COR-L47 (cell line): ENCODE results near the gene RGS10.
"Not testable (repeated sequence)": the region's sequence is repeated elsewhere in the genome, so short reads cannot be mapped to it uniquely, and the experiment has no call there.

Experiments
- DNase-seq: peaks from one replicate; lab custom pipeline; 2025; lab: John Stamatoyannopoulos, UW

The RGS10 gene

DNA sequence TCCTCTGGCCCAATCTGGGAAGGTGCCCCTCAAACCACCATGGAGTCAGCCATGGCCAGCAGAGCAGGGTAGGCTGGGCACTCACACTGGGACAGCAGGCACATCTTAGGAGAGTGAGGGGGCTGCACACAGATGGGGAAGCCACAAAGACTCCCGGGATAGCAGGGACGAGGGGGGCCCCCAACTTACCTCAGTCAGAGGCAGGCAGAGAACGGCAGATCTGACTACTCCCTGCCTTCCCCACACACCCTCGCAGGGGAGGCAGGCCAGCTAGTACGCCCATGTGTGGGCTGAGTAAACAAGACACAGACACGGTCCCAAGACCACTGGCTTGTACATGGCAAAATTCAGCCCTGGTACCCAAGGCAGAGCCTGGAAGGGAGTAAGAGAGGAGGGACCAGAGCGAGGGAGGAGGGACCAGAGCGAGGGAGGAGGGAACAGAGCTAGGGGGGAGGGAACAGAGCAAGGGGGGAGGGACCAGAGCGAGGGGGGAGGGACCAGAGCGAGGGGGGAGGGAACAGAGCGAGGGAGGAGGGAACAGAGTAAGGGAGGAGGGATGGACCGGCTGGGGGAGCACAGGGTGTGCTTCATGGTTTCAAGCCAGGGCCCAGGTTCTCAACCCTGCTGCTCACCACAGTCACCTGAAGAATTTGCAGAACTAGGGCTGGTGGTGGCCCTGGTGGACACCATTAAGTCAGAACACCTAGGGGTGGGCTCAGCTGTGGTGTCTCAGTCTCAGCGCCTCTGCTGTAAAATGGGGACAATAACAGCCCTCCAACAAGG lies 73.8 kb downstream of the RGS10 start:
- DNase-seq = no peak

DNA sequence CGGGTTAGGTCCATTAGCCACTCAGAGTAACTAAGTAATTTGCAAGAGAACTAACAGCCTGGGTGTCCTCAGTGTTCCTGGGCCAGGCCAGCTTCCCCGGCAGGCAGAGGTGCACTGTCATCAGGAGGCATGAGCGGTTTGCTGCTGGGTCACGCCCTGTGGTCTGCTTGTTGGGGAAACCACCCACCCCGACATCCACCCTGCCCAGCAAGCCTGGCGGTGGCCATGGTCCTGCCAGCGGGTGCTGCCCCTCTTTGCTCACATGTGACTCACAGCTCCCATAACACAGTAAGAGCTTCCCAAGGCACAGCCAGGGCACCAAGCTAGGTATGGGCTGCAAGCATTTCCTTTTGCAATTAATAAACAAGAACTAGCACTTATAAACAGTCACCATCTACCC lies 75.9 kb downstream of the RGS10 start:
- no peak for DNase-seq

DNA sequence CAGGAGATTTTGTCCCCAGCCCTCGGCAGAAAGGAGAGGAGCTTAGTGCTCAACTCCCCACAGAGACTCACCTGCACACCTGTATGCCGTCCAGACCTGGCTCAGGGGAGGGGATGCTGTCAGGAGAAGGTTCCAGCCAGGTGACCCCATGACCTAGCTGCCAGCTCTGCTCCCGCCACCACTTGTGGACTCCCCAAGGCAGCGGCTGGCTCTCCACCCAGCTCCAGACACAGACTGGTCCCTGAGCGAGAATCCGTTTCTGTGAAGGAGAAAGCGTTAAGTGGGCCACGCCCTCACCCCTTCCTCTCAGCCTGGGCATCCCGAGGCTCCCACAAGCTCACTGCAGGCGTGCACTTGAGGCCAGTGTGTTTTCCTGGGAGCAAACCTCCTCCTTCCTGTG lies 76.4 kb downstream of the RGS10 start:
- no peak for DNase-seq

DNA sequence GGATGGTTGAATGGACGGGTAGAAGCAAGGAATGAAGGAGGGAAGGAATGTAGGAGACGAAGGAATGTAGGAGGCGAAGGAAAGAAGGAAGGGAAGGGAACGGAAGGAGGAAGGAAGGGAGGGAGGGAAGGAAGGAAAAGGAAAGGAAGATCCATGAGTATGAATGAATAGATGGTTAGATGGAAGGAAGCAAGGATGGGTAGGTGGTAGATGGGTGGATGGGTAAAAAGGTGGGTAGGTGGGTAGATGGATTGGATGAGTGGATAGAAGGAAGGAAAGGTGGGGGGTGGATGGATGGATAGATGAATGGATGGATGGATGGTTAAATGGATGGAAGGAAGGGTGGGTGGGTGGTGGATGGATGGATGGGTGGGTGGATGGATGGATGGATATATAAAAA lies 77.4 kb downstream of the RGS10 start:
- DNase-seq = no peak

DNA sequence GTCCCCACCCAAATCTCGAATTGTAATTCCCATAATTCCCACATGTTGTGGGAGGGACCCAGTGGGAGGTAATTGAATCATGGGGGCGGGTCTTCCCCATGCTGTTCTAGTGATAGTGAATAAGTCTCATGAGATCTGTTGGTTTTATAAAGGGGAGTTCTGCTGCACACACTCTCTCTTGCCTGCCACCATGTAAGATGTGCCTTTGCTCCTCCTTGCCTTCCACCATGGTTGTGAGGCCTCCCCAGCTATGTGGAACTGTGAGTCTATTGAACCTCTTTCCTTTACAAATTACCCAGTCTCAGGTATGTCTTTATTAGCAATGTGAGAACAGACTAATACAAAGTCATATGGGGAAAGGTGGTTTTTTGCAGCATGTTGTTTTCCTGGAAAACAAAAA lies 79.3 kb downstream of the RGS10 start:
- DNase-seq = not testable (repeated sequence)

DNA sequence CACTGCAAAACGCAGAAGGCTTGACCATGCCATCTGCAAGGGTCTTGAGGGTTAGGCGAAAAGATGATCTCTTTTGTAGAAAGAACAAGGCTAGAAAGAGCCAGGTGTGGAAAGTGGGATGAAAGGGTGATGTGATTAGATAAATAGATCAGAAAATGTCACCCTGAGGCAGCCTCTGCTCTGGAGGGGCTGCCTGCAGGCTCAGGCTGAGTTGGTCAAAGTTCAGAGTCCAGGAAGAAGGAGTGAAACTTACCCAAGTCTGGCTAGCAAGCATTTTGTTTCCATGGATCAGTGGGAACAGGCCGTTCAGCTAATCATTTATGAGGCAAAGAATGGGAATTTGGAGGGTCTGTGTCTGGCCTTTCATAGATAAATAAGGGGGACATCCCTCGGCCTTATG lies 79.7 kb downstream of the RGS10 start:
- no peak for DNase-seq

DNA sequence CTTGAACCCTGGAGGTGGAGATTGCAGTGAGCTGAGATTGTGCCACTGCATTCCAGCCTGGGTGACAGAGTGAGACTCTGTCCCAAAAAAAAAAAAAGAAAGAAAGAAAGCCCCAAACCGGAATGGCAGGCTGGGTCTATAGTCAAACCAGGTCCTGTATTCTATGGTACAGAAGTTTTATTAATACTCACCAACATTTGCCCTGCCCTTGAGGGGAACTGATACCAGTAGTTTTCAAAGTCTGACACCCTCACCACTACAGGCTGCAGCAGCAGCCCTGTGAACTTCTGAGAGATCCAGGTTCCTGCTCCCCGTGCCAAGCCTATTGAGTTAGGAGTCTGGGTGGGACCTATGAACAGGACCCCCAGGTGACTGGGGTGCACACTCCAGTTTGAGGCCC lies 80.6 kb downstream of the RGS10 start:
- DNase-seq = no peak

DNA sequence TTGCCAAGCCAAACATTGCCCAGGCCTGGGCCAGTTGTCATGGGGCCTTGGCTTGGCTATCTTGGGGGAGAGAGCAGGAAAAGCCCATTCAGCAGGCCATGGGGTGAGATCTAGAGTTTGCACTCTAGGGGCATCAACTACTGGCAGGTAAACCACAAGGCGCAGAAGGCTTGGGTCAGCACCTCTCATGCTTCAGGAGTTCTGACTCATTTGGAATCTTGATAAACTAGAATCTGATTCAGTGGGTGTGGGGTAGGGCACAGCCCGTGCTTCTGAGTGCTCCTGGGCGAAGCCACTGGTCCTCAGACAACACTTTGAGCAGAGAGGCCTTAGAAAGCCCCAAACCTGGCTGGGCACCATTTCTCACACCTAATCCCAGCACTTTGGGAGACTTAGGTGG lies 81.1 kb downstream of the RGS10 start:
- no peak for DNase-seq

DNA sequence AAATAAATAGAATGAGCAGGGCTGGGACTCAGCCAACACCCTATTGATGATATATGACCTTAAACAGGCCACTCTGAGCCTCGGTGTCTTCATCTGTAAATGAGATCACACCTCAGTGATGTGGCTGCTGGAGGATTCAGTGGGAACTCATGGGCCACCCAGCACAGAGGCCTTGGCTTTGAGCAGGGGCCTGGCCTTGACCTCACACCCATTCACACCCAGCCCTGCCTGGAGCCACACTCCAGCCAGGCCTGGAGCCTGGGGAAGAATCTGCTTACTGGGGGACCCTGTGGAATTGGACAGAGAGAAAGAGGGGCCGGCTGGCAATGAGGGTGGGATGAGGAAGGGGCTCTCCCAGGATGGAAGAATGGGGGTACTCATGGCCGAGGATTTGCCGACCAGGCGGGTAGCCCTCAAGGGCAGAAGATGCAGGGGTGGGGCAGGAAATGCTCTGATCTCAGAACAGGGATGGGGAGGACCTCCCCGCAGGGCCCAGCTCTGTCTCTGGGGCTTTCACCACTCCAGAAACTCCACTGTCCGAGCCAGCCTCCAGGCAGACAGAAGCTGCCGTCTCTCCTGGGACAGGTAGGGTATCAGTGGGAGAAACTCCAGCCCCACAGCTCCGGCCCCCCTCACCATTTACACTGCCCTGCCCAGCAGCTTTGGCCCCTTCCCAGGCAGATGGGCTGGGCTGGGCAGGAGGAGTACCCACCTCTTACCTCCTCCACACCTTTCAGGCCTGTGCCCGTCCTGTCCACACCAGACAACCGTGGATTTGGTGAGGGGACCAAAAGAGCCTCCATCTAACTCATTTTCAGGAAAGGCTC lies 81.9 kb downstream of the RGS10 start:
- DNase-seq = no peak

DNA sequence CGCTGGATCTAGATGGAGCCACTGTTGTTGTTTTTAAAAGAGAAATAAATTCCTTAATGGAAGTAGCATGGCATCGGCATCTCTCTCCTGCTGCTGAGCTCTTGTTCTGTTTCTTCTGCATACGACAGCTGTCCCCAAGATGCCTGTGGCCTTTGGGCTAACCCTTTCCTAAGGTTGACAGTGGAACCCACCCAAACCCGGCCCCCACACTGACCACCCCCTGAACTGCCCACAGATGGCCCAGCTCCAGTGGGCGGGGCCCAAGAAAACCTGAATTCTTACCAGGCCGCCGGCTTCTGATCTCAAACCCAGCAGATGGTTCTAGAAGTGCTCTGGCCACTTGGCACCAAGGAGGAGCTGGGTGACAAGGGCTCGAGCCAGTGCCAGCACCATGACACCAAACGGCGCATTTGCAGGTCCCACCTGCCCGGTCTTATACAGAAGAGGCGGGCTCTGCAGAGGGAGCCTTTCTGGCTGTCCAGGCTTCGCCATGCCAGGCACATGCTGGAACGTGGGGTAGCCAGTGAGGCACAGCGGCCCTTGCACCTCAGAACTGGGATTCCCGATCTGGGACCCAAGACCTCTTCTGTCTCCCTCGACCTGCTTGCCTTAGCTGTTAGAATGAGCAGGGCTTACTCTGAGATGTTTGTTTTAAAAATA lies 82.7 kb downstream of the RGS10 start:
- no peak for DNase-seq

DNA sequence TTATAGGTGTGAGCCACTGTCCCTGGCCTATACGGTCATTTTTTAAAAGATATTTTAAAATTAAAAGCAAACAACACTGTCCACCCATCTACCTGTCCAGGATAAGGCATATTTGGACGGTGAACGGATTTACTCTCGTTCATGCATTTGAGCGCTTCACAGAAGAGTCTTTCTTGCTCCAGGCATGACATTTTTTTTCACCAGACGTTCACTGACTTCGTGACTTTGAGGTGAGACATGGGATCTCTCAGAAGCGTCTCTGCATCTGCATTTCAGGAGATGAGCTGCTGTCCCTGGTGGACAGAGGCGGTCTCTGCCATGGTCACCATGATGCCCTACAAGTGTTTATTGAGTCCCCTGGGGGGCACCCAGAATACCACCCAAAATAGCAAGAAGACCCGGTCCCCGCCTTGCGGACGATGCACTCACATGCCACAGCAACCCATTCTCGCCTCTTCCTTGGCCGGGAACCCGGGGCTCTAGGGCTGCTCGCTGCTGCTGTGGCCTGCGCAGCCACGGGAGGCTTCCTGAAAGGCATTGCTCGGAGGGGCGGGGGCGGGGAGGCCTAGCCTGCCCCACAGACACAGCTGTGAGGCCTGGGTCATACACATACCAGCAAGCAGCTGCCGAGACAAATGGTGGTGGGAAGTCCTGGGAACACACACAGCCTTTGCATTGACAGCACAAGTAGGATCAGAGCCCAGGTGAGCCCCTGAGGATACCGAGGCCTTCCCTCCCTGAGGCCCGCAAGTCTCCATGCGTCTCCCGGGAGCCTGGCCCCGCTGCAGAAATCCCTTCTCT lies 84.4 kb downstream of the RGS10 start:
- no peak for DNase-seq

DNA sequence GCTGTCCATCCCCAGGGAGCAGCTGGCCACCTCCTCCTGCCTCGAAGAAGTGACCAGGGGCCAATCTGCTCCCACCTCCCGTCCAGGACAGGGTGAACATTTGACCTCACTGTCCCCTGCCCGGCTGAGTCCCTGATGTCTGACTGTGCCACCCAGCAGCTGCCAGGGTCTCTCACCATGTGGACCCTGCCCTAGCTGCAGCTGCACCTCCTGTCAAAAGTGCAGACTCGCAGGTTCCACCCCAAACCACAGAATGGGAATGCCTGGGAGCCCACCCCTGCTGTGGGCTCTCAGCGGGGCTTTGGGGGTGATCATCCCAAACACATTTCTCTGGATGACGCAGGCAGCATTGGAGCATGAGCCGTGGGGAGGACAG lies 86.1 kb downstream of the RGS10 start:
- no peak for DNase-seq

DNA sequence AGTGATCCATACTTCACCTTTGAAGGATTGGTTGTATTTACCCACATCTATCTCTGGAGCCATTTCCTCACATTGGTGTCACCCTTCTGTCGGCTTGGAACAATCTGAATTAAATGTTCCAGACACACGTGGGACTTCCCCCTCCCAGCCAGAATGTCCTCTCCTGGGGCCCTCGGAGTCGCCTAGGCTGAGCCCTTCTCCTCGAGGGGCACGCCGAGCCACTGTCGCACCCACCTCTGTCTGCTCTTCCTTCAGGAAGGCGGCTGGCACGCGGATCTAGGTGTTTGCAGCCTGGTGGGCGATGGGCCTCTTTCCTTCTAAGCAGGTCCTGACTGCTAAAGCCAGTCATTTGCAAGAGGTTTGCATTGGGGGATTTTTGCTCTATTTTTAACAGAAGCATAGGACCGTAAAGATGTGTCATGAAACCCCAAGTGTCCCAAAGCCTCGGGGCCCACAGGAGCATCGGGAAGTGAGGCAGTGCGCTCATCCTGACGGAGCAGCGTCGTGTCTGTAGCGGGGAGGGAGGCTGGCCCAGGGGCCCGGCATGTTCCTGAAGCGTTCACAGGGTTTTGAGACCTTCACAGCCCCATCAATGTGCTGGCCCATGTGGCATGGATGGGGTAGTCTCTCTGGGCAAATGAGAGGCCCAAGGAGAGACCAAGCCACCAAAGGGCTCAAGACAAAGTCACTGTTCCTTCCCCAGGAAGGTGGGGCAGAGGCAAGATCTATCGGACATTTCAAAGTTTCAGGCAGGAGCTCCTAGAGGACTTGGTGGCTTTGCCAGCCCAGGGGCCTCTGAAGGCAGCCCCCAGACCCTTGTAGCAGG lies 86.7 kb downstream of the RGS10 start:
- DNase-seq = no peak

DNA sequence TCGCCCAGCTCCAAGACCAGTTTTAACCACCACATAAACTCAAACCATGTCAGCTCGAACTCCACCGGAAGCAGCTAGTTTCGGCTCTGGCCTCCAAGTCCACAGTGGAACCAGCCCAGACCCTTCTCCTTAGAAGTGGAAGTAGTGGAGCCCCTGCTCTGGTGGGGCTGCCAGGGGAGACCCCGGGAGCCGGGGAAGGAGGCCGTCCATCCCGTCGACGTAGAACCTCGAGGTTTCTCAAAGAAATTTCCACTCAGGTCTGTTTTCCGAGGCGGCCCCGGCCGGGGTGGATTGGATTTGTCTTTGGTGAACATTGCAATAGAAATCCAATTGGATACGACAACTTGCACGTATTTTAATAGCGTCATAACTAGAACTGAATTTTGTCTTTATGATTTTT lies 87.5 kb downstream of the RGS10 start:
- DNase-seq = no peak

DNA sequence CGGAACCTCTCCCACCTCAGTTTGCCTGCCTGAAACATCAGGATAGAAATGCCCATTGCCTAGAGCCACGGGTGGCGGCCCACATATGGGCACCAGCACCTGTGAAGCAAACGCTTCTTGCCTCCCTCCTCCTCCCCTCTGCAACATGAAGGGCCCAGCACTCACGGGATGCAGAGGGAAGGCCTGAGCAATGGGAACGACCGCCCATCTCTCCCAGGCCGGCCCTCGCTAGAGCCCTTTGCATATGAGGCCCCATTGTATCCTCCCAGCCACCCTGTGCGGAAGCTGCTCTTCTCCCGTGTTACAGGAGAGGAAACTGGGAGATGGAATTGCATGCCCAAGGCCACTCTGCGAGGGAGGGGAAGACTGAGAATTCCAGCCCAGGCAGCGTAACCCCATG lies 88.2 kb downstream of the RGS10 start:
- DNase-seq = no peak

DNA sequence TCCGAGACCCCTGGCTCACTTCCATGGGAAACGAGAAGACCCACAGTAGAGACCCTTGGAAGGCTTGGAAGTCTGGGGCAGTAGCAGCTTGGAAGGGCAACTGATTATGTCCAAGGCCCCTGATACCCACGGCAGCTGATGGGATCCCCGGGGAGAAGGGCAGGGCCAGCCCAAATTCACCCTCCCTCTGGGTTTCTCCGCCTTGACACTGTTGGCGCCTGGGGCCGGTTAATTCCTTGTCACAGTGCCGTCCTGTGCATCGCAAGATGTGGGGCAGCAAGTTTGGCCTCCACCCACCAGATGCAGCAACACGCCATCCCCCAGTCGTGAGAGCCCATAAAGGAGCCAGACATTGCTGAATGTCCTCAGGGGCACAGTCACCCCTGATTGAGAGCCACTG lies 89.2 kb downstream of the RGS10 start:
- DNase-seq = no peak

DNA sequence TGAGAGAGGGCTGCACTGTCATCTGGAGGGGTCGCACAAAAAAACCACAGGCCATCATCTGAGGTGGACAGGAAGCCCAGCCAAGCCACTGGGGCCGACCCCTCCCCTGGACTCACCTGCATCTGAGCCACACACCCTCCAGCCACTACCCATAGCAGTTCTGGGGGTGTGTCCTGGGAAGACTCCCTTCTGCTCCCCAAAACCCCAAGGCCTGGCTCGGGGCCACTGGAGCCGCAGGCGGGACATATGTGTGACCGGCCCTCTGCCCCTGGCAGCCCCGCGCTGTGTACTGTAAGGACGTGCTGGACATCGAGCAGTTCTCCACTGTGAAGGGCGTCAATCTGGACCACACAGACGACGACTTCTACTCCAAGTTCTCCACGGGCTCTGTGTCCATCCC lies 90.1 kb downstream of the RGS10 start:
- DNase-seq = no peak

DNA sequence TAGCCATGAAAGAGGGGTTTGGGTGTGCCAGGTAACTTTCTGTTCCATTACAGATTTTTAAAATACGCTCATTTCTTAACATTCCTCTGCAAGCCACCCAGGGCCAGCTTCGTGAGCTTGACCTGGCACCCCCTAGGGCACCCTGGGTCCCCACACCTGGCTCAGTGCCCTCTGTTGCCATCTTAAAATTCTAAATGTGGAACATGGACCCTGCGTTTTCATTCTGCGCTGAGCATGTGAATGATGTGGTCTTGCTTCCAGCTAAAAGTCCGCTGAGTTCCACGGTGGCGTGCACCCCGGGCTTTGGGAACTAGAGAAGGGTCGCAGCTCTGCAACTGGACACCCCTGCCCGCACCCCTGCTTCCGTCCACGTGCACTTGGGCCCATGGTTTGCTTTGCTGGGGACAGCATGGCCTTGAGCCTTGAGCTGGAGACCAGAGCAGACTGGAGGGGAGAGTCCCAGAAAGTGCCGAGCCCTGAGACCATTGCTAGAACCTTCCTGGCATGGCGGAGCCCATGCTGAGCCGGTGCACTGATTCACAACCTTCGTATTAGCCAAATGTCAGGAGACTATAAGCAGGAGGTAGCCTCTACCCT lies 91.1 kb downstream of the RGS10 start:
- DNase-seq = no peak

DNA sequence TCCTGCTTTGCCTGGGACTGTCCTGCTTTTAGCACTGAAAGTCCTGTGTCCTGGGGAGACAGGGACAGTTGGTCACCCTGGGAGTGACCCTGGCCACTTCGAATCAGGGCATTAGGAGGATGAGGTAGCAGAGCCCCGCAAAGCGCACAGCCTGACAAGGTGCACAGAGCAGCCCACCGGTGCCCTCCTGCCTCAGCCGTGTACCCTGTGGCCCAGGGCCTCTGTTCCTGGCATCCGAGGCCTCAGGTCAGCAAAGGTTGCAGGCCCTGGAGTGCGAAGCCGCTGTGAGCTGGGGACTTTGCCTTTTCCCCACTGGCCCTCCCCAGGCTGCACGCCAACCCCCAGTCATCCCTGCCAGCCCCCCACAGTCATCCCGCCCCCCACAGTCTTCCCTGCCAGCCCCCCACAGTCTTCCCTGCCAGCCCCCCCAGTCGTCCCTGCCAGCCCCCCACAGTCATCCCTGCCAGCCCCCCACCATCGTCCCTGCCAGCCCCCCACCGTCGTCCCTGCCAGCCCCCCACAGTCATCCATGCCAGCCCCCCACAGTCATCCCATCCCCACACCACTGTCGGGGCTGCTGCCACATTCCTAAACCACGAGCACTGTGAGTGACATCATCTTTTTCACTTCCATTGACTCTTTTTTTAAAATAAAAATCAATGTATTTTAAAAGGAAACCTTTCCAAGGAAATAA lies 91.8 kb downstream of the RGS10 start:
- DNase-seq = no peak
